Epidermal melanocyte (primary cell): Measurements from ENCODE around the gene GOLGA7B.
A peak's percentile ranks its signal among the peaks of the same experiment; 100 is the strongest.
"Not testable (repeated sequence)": the region's sequence is repeated elsewhere in the genome, so short reads cannot be mapped to it uniquely, and the experiment has no call there.

Experiments used
- DNase-seq: peaks from one replicate; pipeline ENCODE4 v3.0.0; 2011; ENCODE audit warnings: low spot score; ENCODE audit not compliant: insufficient read length

The GOLGA7B gene

DNA sequence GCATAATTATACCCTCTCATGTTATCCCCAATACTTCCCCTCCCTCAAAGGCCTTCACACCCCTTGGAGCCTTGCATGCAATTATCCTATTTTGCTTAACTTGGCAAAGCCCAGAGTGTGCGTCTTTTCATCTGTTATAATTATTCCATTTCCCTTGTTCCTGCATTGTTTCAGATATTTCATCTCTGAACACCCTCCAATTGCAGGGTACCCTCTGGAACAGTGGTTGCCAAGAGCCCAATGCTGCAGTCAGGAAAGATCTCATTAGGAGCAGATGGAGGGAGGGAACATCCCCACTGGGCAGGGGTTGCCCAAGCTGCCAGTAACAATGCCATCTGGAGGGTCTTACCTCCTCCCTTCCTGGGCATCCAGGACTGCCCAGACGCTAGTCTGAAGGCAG, 18.4 kb upstream of the GOLGA7B start:
- no peak for DNase-seq

DNA sequence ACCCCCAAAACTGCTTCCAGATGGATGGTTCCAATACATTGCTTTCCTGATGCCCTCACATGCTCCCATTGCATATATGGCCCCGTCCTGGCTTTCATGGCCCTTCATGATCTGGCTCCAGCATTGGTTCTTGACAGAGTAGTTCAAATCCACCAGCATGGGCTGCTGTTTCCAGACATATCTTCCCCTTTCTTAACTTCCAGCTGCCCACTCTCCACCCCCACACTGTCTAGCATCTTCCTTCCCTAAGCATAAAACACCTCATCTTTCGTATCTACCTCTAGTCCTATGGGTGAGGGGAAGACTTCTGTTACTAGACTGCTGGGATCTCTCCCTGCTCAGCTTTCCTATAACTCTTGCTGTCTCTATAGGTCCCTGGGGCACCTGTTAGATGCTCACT, 13.2 kb upstream of the GOLGA7B start:
- DNase-seq = no peak

DNA sequence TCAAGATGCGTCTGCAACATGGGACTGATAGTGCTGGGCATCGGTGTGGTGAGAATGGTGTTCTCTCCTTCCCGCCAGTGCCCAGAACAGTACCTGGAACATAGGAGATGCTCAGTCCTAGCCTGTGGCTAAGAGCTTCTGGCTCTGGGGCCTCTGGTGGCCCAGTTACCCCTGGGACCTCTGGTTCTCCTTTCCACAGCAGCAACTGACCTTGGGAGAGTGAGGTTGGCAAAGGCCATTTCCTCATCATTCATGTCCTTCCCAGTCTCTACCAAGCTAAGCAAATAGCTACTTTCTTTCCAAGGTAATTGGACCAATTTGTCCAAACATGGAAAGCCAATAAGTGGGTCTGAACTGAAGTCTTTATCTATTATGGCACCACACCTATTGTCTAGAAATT, 11.6 kb upstream of the GOLGA7B start:
- no peak for DNase-seq

DNA sequence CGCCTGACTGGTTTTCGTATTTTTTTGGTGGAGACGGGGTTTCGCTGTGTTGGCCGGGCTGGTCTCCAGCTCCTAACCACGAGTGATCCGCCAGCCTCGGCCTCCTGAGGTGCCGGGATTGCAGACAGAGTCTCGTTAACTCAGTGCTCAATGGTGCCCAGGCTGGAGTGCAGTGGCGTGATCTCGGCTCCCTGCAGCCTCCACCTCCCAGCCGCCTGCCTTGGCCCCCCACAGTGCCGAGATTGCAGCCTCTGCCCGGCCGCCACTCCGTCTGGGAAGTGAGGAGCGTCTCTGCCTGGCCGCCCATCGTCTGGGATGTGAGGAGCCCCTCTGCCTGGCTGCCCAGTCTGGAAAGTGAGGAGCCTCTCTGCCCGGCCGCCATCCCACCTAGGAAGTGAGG, 8.5 kb upstream of the GOLGA7B start:
- DNase-seq = not testable (repeated sequence)

DNA sequence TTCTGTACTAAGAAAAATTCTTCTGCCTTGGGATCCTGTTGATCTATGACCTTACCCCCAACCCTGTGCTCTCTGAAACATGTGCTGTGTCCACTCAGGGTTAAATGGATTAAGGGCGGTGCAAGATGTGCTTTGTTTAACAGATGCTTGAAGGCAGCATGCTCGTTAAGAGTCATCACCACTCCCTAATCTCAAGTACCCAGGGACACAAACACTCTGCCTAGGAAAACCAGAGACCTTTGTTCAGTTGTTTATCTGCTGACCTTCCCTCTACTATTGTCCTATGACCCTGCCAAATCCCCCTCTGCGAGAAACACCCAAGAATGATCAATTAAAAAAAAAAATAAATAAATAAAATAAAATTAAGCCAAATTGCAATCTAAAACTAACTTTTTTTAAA, 7.5 kb upstream of the GOLGA7B start:
- DNase-seq = not testable (repeated sequence)

DNA sequence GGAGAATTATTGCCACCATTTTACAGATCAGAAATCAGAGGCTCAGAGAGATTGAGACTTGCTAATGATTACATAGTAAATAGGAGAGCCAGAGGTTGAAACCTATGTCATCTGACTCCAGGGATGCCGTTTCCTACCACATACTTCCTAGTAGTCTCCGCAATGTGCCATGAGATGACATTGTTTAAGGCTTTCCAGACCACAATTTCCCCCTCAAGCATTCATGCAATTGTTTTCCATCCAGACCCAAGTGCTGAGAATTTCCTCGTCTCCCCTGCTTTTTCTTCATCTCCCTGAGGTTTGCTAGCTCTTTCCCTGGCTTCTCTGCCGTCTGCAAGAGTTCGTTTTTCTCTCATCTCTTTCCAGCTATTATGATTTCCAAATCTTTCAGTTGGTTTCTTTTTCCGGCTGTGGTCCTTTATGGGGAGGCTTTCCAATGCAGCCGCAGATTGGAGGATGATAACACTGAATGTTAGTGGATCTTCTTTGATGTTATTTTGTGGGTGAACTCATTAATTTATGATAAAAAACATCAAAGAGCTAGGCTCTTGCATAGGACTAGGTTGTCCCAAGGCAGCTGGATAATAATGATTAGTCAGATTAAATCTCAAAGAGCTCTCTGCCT, 6.9 kb upstream of the GOLGA7B start:
- DNase-seq = no peak

DNA sequence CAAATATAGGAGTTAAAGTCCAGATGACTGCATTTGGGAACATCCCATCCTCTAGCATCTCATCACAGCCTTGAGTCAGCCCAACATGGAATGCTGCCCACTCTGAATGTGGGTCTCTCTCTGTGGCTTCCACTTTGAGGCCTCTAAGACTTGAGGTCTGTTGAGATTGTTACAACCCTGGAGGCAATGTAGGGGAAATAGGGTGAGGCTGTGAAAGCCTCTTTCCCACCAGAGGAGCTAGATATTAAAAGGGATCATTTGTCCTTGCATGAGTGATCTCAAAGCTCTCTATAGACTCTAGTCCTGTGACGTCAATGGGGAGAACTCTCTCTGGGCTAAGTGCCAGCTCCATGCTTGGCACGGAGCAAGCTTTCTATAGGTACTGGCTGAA, 6.4 kb upstream of the GOLGA7B start:
- peak; percentile 83 for DNase-seq

DNA sequence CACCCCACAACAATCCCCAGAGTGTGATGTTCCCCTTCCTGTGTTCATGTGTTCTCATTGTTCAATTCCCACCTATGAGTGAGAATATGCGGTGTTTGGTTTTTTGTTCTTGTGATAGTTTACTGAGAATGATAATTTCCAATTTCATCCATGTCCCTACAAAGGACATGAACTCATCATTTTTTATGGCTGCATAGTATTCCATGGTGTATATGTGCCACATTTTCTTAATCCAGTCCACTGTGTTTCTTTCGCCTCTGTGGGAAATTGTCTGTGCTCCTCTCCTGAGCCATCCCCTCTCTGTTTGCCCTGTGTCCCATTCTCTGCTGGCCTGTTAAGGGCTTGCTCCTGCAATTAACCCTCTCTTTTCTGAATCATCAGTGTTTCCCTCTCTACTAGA, 5.7 kb upstream of the GOLGA7B start:
- not testable (repeated sequence) for DNase-seq

DNA sequence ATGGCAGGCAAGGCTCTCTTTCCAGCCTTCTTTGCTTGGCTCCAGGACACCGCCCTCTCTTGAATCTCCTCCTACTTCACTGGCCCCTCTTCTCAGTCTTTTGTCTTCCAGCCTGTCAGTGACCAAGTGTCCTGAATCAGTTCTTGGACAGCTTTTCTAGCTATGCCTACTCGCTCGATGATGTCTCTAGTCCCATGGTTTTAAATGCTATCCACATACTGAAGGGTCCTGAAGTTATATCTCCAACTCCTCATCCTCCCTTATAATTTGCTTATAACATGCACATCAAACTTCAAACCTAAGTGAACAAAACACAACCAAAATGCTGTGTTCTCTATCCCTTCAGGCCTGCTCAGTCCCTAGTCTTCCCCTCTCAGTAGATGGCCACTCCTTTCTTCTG, 5.0 kb upstream of the GOLGA7B start:
- DNase-seq = no peak

DNA sequence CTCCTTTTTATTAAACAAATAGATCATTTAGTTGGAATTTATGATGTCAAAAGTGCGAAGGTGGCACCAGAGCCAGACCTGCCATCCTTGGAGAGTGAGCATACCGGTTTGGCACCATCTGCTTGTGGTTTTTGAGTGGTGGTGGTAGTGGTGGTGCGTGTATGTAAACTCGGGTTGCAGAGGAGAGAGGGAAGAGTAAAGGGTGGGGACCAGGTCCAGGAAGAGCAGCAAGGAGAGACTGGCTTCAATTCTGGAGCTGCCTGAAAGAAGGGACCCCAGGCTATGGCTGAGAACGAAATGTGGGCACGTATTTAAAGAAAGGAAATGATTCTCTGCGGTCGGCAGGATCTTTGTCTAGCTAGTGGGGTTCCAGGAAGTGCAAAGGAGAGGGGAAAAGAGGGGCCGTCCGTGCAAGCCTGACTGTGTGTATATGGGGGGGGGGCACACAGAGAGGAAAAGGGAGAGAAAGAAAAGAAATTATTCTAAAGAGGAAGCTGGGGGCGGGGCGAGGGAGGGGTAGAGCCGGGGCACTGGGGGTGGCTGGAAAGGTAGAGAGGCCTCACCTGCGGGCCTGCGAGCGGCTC, 448 bp upstream of the GOLGA7B start:
- DNase-seq = no peak

DNA sequence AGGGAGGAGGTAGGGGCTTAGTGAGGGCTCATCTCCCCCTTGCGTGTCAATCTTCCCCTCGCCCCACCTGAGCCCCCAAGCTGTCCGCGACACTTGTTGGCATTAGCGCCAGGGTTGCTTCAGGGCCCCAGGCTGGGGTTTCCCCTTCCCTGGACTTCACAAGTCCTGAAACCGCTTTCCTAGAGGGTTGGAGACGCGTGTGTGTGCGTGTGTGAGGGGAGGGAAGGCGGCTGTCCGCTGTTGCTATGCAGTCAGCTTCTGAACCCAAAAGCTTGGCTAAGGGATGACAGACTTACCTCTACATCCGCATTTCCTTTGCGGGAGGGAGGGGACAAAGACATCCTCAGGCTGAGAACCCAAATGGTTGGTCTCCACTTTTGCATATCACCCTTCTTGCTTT, 803 bp downstream of the GOLGA7B start:
- DNase-seq = no peak

DNA sequence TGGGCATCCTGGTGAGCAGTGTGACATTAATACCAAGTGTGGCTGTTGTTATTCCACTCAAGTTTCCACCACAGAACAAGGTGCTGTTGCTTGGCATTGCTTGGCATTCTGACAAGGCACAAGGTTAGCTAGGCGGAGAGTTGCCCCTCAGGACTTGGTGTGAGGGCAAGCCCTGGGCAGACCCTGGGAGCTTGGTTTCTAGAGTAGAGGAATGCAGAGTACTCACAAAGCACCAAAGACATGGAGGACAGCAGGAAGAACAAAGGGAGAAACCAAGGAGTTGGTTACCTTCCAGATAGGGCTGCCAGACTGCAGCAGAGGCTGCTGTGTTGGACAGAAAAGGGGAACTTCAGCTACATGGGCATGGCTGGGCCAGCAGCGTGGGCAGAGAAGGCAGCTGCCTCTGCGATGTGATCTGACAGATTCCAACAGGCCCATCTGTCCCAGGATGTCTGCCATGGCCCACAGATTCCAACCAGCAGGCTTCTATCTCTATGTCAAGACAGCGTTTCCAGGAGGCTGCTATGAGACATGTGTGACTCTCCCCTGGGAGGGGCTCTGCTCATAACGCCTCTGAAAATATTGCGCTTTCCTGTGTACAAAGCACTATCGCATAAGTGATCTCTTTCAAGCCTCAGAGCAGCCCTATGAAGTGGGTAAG, 1.8 kb downstream of the GOLGA7B start:
- no peak for DNase-seq

DNA sequence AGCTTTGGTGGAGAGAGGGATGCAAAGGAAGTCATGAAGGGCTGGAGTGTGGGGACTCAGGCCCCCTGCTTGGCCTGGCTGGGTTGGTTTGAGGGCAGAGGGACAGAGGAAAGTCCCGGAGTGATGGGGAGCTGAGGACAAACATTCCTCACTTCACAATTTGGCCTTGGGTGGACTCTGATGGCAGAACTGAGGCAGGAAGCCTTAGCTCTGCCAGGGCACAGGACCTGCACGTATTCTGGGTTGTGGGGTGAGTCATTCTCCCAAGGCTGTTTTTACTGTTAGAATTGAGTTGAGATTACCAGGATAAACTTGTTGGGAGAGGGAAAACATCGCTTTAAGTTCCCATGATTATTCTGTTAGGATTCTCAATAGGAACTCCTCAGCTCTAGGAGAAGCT, 2.6 kb downstream of the GOLGA7B start:
- no peak for DNase-seq

DNA sequence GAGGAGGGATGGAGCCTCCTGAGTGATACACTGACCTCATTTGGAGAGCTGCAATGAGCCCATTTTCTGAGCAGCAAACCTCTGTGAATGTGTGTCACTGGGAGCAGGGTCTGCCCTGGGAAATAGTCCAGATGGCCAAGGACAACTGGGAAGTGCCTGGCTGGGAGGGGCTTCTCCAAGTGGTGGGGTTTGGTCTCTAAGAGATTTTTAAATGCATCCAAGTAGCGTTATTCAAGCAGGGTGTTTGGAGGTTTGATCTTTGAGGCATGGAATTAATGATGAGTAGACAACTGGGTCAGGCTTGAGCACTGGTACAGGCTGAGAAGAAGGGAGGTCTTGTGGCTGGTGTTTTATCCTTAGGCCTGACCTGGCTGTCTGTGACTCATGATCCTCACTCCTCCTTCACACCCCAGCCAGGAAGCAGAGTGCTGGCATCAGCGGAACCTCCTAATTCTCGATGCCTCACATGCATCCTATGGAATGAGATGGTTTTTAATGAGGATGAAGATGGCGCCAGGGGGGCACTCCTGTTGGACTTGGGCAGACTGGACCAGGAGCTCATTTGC, 3.3 kb downstream of the GOLGA7B start:
- DNase-seq = no peak

DNA sequence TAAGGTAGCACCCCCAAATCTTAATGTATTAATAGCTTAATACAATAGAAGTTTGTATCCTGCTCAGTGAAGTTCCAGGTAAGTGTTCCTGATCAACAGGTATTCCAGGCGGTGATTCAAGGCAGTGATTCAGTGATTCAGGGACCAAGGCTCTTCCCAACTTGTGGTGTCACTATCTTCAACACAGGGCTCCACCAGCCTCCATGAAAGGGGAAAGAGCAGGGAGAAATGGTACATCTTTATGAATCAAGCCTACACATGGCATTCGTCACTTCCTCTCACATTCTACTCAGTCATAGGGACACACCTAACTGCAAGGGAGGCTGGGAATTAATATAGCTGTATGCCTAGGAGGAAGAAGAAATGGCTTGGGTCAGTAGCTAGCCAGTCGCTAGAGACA, 5.1 kb downstream of the GOLGA7B start:
- no peak for DNase-seq

DNA sequence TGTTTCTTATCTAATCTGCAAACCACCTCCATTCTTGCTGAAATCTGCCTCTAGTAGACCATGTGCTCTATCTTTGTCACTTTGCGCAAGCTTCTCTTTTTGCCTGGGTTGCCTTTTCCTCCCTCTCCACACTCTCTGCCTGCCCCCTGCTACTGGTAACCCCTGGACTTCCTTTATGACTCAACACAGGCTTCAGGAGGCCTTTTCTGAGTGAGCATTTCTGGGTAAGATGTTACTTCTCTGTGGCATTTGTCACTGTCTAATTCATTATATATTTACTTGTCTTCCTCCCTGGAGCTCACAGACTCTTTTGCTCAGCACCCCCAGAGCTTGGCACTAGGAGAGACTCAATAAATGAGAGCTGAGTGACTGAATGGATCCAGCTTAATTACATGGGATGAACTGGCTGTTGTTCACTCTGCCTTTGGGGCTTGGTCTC, 8.4 kb downstream of the GOLGA7B start:
- DNase-seq = no peak

DNA sequence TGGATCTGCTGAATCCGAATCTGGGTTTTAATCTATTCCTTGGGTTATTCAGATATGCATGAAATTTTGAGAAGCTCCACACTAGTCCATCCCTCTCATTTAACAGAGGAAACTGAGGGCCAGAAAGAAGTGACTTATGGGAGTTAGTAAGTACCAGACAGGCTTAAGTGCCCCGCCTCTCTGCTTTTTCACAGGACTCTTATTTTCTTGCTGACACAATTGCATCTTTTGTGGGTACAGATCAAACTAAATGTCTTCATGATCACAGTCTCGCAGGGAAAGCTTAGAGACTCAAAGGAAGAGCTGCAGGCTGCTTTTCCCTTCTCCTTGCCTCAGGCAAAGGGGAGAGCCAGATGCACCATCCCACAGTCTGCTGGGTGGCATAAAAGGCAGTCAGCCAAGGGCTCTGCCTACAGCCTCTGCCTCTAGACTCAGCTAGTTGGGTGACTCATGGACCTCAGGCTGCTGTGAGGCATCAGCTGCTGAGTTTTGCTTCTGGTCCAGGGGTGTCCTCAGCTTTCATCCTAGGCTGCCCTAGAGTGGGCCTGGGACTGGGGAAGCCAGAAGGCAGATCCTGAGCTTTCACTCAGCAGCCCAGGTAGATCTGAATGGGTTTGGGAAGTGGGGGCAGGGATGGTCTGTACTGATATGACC, 11.6 kb downstream of the GOLGA7B start:
- DNase-seq = peak; percentile 96

DNA sequence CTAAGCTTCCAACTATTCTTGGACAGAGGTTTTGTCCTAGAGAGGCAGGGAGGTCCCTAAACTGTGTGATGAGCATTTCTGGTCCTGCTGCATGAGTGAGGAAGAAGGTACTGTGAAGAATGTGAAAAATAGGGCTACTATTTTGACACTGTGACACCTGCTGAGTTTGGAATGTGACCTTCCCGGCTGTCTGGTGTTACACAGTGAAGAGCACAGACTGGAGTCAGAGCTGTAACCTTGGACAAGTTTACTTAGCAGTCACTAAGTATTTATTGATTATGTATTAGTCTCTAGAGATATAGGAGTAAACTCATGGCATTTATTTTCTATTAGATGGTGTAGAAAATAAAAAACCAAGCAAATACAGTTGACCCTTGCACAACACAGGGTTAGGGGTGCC, 12.3 kb downstream of the GOLGA7B start:
- DNase-seq = no peak

DNA sequence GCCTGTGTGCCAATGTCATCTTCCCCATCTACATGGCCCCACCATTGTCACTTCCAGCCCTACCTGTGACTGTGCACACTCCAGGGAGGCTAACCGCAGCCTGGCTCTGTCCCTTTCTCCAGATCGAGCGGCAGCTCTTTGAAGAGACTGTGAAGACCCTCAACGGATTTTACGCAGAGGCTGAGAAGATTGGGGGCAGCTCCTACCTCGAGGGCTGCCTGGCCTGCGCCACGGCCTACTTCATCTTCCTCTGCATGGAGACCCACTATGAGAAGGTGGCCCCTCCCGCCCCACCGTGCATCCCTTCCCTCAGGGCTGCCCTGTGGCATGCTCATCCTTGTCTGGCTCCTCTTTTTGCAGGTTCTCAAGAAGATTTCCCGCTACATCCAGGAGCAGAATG, 14.2 kb downstream of the GOLGA7B start:
- DNase-seq = no peak

DNA sequence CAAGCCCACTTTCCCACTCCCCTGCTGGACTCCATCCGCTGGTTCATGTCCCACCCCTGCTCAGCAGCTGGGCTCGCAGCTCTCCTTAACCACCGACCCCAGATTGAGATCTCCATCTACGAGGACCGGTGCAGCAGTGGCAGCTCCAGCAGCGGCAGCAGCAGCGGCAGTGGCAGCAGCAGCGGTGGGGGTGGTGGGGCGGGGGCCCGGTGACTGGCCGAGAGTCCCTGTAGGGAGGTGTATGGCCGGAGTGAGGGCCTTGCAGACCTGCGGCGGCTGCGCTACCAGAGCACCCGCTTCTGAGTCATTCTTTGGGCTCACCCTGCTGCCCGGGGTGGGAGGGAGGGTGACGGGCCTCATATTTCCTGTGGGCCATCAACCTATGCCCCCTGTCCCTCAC, 15.8 kb downstream of the GOLGA7B start:
- no peak for DNase-seq

DNA sequence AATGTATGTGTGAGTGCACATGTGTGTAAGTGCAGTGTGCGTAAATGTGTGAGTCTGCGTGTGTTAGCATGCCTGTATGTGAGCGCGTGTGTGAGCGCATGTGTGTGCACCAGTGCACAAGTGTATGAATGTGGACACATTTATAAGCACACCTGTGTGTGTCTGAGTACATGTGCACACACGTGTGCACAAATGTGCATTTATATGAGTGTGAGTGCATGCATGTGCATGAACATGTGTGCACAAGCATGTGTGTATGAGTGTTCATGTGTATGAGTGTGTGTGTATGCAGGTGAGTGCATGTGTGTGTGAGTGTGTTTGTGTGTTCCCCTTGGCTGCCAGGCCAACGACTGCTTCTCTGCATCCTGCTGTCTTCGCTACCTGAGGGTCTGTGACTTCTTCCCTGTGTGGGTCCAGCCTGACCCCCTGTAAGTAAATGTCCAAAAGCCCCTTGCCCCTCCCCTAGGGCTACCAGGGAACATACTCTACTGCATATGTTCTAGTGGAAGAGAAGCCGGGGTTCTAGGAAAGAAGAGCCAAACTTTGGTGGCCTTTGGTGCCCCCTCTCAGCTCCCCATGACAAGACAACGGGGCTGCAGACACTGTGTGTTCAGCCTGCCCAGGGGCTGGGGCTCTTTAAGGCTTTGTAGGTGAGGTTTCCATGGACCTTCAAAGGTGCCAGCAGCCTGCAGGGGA, 17.0 kb downstream of the GOLGA7B start:
- DNase-seq = no peak
